ENCODE data around the gene GP1BA.
A peak's percentile ranks its signal among the peaks of the same experiment; 100 is the strongest.

Gene GP1BA

GRCh38 chr17:4938688-4939545 is 6.8 kb downstream of the GP1BA start:
- no peak for DNase-seq

DNA sequence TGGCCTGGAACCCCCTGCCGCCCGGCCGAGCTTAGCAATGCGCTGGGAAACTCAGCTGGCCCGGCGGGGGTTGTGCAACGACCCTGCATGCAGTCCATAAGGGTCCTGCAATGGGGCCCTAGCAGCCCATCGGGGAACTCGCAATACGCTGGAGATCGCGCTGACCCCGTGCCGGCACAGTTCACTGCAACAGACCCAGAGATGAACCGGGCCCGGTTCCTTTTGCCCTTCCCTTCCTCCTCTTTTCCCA is 7.4 kb downstream of the GP1BA start:
- no peak for DNase-seq

- DNase-seq, result peak; percentile 95
These were observed 7.9 kb downstream of the GP1BA start, which contains the start of the genes RNF167 and SLC25A11 for GRCh38 chr17:4939796-4940554. TSS of gene RNF167 (plus strand) at chr17:4940268. CDS start at chr17:4940910, 642 bp downstream. TSS of gene SLC25A11 (minus strand) at chr17:4940046. CDS start at chr17:4939910, 136 bp downstream.

DNA sequence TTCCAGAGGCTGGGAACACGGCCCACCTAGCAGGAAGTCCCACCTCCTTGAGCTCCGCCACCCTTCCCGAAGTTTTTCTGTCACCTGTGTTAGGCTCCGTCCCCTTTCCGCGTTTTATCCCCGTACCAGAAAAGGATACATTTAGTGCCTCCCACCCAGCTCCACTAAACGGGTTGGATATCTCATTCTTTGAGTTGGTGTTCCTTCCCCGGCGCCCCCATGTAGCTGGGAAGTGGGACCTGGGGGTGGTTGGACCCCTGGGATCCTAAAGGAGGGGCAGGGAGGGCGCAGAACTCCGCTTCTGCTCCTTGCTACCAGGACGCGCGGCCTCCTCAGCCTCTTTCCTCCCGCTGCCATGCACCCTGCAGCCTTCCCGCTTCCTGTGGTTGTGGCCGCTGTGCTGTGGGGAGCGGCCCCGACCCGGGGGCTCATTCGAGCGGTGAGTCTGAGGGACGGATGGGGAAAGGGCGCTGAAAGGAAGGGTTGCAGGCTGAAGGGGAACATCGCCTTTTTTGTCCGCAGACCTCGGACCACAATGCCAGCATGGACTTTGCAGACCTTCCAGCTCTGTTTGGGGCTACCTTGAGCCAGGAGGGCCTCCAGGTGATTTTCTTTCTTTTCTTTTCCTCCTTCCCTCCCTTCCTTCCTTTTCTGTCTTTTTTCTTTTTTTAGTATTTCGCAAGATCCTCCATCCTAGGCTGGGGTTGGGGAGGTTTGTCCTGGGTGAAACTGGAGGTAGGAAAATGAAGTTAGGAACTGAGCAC is 8.7 kb downstream of the GP1BA start:
- DNase-seq, result peak; percentile 81

GRCh38 chr17:4941319-4941610 is 9.2 kb downstream of the GP1BA start:
- no peak for DNase-seq

- no peak for DNase-seq
These were observed 10.9 kb downstream of the GP1BA start for GRCh38 chr17:4942760-4943508.

DNA sequence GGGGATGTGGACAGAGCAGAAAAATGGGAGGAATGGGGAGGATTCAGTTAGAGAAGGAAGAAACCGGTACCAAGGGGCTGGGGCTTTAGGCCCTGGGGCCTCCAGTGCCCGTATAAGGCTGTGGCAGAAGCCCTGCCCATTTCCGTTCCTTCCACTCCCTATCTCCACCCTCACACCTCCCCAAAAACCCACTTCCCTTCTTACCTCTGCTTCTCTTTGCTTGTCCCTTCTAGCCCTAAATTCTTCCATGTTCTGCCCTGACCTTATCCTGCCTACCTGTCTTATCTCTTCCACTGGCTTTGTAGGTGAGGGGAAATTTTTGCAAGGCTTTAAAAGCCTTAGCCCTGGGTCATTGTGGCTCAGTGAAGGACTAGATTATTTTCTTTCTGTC is 12.1 kb downstream of the GP1BA start:
- DNase-seq, result no peak

GRCh38 chr17:4944554-4945175 is 12.6 kb downstream of the GP1BA start:
- DNase-seq, result no peak

GRCh38 chr17:4945176-4945943 is 13.3 kb downstream of the GP1BA start:
- DNase-seq, result no peak

DNA sequence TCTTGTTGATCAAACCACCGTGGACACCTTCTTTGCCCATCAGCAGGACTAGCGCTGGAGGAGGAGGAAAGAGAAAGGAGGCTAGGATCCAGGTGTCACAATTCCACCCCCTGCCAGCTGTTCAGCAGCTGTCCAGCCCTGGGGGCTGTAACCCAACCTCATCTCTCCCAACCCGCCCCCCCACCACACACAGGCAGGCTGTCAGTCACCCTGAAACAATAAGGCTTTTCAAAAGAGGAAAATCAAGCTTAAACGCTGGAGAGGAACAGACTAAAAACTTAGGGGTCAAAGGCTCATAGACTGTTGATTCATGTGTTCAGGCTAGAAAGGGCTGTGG is 13.8 kb downstream of the GP1BA start:
- no peak for DNase-seq

DNA sequence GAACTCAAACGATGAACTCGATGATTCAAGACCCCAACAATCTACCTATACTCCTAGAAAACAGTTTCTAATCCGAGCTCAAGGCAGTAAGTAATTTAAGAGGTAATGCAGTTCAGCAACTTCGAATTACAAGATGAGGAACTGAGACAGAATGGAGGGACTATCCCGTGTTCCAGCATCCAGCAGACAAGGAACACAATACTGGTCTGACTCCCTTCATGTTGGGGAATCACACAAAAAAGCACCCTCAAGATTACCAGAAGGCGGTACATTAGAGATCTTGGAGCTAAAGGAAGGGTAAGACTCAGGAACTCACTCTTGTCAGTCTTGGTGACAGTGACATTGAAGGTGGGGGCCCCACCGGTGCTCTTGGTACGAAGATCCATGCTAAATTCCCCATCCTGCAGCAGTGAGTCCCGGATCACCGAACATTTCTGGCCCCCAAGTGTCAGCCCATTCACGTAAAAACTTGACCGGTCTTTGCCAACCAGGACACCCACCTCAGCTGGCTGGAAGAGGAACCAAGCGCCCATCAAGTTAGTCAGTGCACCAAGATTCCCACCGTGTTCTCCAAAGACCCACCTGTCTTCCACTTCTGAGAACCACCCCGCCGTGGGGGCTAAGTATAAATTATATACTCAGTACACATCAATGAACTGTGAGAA is 14.4 kb downstream of the GP1BA start:
- DNase-seq, result no peak

- no peak for DNase-seq
These were observed 14.9 kb downstream of the GP1BA start for GRCh38 chr17:4947010-4947410.

- no peak for DNase-seq
These were observed 15.5 kb downstream of the GP1BA start for GRCh38 chr17:4947411-4948165.

- DNase-seq, result peak; percentile 77
These were observed 16.3 kb downstream of the GP1BA start, which contains the start of gene PFN1 for GRCh38 chr17:4948166-4948930. TSS of gene PFN1 (minus strand) at chr17:4948530. CDS start at chr17:4948394, 136 bp downstream.

GRCh38 chr17:4948931-4949320 is 16.8 kb downstream of the GP1BA start:
- DNase-seq, result peak; percentile 76

GRCh38 chr17:4949321-4950074 is 17.4 kb downstream of the GP1BA start:
- DNase-seq, result peak; percentile 76

DNA sequence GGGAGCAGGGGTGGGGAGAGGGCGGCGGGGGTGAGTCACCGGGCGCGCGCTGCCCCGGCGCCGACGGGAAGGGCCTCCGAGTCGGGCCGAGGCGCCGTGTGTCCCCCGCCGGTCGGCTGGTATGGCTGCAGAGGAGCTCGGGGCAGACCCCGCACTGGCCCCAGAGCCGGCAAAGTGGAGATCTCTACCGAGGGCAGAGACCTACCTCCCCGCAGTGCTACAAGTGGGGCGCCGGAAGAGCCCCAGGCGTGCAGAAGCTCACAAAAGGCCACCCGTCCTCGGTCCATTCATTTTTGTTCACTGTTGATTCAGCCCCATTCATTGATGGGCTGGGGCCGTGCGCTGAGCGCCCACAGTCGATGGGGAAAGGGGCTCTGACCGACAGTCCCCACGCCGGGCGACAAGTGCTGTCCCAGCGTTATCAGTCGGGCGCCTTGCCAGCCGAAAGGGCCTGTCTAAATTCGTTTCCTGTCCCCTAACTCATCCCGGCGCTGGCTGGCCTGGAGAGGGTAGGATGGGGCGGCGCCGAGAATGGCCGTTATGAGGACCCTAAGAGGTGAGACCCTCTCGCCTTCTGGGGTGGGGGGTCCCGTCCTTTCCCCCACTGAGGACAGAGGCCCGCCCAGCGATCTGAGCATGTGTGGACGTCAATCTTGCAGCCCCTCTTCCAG is 18.1 kb downstream of the GP1BA start:
- peak; percentile 54 for DNase-seq

DNA sequence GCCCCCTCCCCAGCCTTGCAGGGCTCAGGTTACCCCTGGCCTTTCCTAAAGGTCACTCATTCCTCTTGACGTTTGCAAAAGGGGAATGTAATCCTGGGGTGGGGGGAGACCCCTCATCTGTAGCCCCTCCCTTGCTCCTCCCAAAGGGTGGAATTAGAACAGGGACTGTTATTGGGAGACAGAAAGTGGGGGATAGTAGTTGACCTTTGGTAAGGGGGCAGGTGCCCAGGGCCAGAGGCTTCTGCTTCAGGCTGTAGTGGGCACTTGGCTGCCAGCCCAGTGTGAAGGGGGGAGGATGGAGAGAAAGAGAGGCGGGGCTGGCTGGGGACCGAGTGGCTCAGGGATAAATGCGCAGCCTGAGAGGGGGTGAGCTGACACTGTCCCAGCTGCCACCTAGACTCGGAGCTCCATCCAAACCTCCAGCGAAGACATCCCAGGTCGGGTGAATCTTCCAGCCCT is 18.7 kb downstream of the GP1BA start, which contains the start of gene ENO3:
Gene ENO3, plus strand, starts transcription at position 374 of the 459 bp plus-strand sequence. CDS start 711 bp downstream, outside the sequence.
- DNase-seq, result peak; percentile 38

Measured in NCI-H510A (cell line).